ENCODE results near the gene ATP10A.

- no peak for TF ChIP-seq GTF2F1 (IDR thresholded peaks at IDR 0.05; ENCODE audit: low read depth, low read length)
- TF ChIP-seq SIRT6 (IDR thresholded peaks at IDR 0.05; ENCODE audit: low read depth, low read length), result no peak
- TF ChIP-seq EZH2 (IDR thresholded peaks at IDR 0.05; ENCODE audit: borderline replicate concordance, low read depth, low read length), result no peak
- no peak for TF ChIP-seq SIN3A (IDR thresholded peaks at IDR 0.05; ENCODE audit: borderline replicate concordance in 2 of 2, control insufficient read depth in 1 of 2, low read depth in 2 of 2, low read length in 2 of 2)
- TF ChIP-seq MLX (CRISPR knock-in tag; conservative IDR thresholded peaks at IDR 0.05), result no peak
- no peak for TF ChIP-seq MXI1 (IDR thresholded peaks at IDR 0.05; ENCODE audit: low read depth, low read length)
- TF ChIP-seq BACH1 (tag; IDR thresholded peaks at IDR 0.05), result no peak
- no peak for TF ChIP-seq KLF10 (CRISPR knock-in tag; IDR thresholded peaks at IDR 0.05)
- no peak for TF ChIP-seq ZNF280A (IDR thresholded peaks at IDR 0.05; ENCODE audit: low read depth, partially characterized antibody)
- no peak for TF ChIP-seq NRF1 (conservative IDR thresholded peaks at IDR 0.05 in 1 of 2, IDR thresholded peaks at IDR 0.05 in 1 of 2)
- TF ChIP-seq POLR2AphosphoS5 (IDR thresholded peaks at IDR 0.05; ENCODE audit: control insufficient read depth, insufficient read depth, low read depth, low read length), result no peak
- TF ChIP-seq ZBTB7A (IDR thresholded peaks at IDR 0.05; ENCODE audit: borderline replicate concordance, control insufficient read depth, low read depth, low read length), result no peak
- no peak for TF ChIP-seq TRIM28 (IDR thresholded peaks at IDR 0.05)
Observed at GRCh38 chr15:25703726-25704125, 159.4 kb downstream of the ATP10A start.
